WTC11 (cell line): ENCODE measurements around the gene ELOVL1.

ENCODE experiments used
- ATF6 ChIP-seq: sonication (generic); formaldehyde crosslinking; IDR thresholded peaks from 2 replicates; pipeline ENCODE4 v1.8.1; 2023; ENCODE audit warnings: mild to moderate bottlenecking, missing genetic modification reagents
- NFE2L1 ChIP-seq: sonication (generic); formaldehyde crosslinking; IDR thresholded peaks from 2 replicates; pipeline ENCODE4 v1.8.1; 2023; ENCODE audit warnings: missing genetic modification reagents
- USF1 ChIP-seq: sonication (generic); formaldehyde crosslinking; IDR thresholded peaks from 2 replicates; pipeline ENCODE4 v1.8.0; 2022; ENCODE audit warnings: mild to moderate bottlenecking, missing genetic modification reagents
- USF2 ChIP-seq: sonication (generic); formaldehyde crosslinking; IDR thresholded peaks from 2 replicates; pipeline ENCODE4 v1.8.1; 2023; ENCODE audit warnings: mild to moderate bottlenecking, missing genetic modification reagents, moderate library complexity
- ZMAT4 ChIP-seq: fragments of 250-450 bp; sonication (Bioruptor Pico); IDR thresholded peaks from 2 replicates; pipeline ENCODE4 v1.9.0; 2021; ENCODE audit warnings: mild to moderate bottlenecking

GRCh38 chr1:43389326-43390313 lies 21.8 kb upstream of the ELOVL1 start, which contains the start of the genes MED8 and SZT2:
- TF ChIP-seq NFE2L1 (CRISPR knock-in tag): peak; percentile 67; the same call in 1 of the 2 replicates
- no peak; the same call in 1 of the 2 replicates for TF ChIP-seq USF1 (CRISPR knock-in tag)
- TF ChIP-seq USF2 (CRISPR knock-in tag): no peak
- no peak for TF ChIP-seq ZMAT4
- TF ChIP-seq ATF6 (CRISPR knock-in tag): no peak
